ENCODE measurements around the gene BICD1. TPM values are rescaled to one million over a fixed set of nuclear protein-coding genes. Genes with fewer than 3 reads are reported as not detected.

Gene BICD1
- total and polyA plus RNA-seq, 2 donors (not counting 3 experiments of a cell fraction or from before 2014, with no cell fraction given) = 12.2 to 51.0 TPM

GRCh38 chr12:32223941-32224340 lies 117.3 kb downstream of the BICD1 start:
- H3K4me1 ChIP-seq (ENCODE audit: control insufficient read depth, extremely low read depth, insufficient read depth, low read length) = no peaks in the 10 kb centered on the region
- CTCF ChIA-PET = interaction anchor here (0.6 to 2.4 kb wide), 8 partner anchors 10 to 683 kb away, joined by 3 to 5 read pairs (median 4); no protein-coding TSS in a partner anchor
- no peak overlapping the region for H2AFZ ChIP-seq (ENCODE audit: low read depth, low read length)
- H4K20me1 ChIP-seq (replicated peaks; ENCODE audit: control insufficient read depth, extremely low read depth, insufficient read depth, low read length) = no peaks in the 10 kb centered on the region
- dilution Hi-C loops (cut with MboI; ENCODE audit: extremely low pct_ligation_motif_present, low sequenced_read_pairs) (no loop called here), intact Hi-C loops (cut with micrococcal nuclease) (no loop called here)
- H3K9me1 ChIP-seq (replicated peaks; ENCODE audit: control insufficient read depth, extremely low read depth, insufficient read depth, low read length) = no peaks in the 10 kb centered on the region
- POLR2A ChIA-PET = no interaction called here
- TF ChIP-seq JUN (IDR thresholded peaks at IDR 0.05; ENCODE audit: borderline replicate concordance, insufficient read depth, insufficient read length, low read depth) (no peak), FOS (IDR thresholded peaks at IDR 0.05; ENCODE audit: borderline replicate concordance, insufficient read depth, low read length) (no peak), EZH2 (IDR thresholded peaks at IDR 0.05; ENCODE audit: borderline replicate concordance, low read depth, low read length, severe bottlenecking) (no peak), POLR2AphosphoS5 (IDR thresholded peaks at IDR 0.05; ENCODE audit: insufficient read depth, low read depth, low read length) (no peak), POLR2A (IDR thresholded peaks at IDR 0.05; ENCODE audit: low read depth, low read length) (no peak), MYC (IDR thresholded peaks at IDR 0.05; ENCODE audit: low read depth, low read length) (no peak), GATA2 (IDR thresholded peaks at IDR 0.05; ENCODE audit: insufficient read depth, insufficient read length, low read depth, low read length) (no peak)
- TF ChIP-seq, protein P1, sequence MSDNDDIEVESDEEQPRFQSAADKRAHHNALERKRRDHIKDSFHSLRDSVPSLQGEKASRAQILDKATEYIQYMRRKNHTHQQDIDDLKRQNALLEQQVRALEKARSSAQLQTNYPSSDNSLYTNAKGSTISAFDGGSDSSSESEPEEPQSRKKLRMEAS (IDR thresholded peaks at IDR 0.05; ENCODE audit: insufficient read depth, insufficient read length) = no peak
- TF ChIP-seq, protein P2, sequence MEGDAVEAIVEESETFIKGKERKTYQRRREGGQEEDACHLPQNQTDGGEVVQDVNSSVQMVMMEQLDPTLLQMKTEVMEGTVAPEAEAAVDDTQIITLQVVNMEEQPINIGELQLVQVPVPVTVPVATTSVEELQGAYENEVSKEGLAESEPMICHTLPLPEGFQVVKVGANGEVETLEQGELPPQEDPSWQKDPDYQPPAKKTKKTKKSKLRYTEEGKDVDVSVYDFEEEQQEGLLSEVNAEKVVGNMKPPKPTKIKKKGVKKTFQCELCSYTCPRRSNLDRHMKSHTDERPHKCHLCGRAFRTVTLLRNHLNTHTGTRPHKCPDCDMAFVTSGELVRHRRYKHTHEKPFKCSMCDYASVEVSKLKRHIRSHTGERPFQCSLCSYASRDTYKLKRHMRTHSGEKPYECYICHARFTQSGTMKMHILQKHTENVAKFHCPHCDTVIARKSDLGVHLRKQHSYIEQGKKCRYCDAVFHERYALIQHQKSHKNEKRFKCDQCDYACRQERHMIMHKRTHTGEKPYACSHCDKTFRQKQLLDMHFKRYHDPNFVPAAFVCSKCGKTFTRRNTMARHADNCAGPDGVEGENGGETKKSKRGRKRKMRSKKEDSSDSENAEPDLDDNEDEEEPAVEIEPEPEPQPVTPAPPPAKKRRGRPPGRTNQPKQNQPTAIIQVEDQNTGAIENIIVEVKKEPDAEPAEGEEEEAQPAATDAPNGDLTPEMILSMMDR (IDR thresholded peaks at IDR 0.05; ENCODE audit: extremely low read depth in 1 of 2, insufficient read depth in 1 of 2, low read depth in 1 of 2, low read length in 2 of 2) = no peak
- H3K27me3 ChIP-seq (ENCODE audit: control insufficient read depth in 2 of 2, insufficient read depth in 2 of 2, low read length in 2 of 2) = no peaks in the 10 kb centered on the region
- FAIRE-seq (no peak), DNase-seq (ENCODE audit: low read depth, low spot score) (no peak)
- no TSS peak for BruUV-seq (replicated peaks)
- H3K4me3 ChIP-seq (replicated peaks in 1 of 3; ENCODE audit: insufficient read depth in 1 of 3, low read depth in 1 of 3, low read length in 3 of 3) = no peak overlapping the region
- H3K9me3 ChIP-seq (replicated peaks; ENCODE audit: control insufficient read depth, insufficient read depth, low read length) = no peaks in the 10 kb centered on the region
- H3K36me3 ChIP-seq (ENCODE audit: control insufficient read depth in 2 of 2, extremely low read depth in 1 of 2, insufficient read depth in 2 of 2, low read length in 2 of 2) = no peaks in the 10 kb centered on the region
- H3K9ac ChIP-seq (replicated peaks; ENCODE audit: extremely low read depth, insufficient read depth, low read length) = no peak overlapping the region
- H3K4me2 ChIP-seq (ENCODE audit: insufficient read depth, low read length) = no peak overlapping the region
- H3K27ac ChIP-seq (ENCODE audit: insufficient read depth, low read depth, low read length) = no peak overlapping the region
- no peaks in the 10 kb centered on the region for H3K79me2 ChIP-seq (ENCODE audit: control insufficient read depth, insufficient read depth, low read length)
